Epithelial cell of esophagus (primary cell): ENCODE measurements around the gene TRIM36.

Experiments
- DNase-seq: peaks from one replicate; pipeline ENCODE4 v3.0.0; 2010; ENCODE audit warnings: low read depth
- H3K4me3 ChIP-seq: 2 replicates; pipeline ENCODE4 v1.5.1; 2011; ENCODE audit warnings: mild to moderate bottlenecking, low read length, control low read depth
- CTCF ChIP-seq: IDR thresholded peaks from 2 replicates; pipeline ENCODE4 v1.5.1; 2011; ENCODE audit warnings: low read depth, mild to moderate bottlenecking, low read length, control low read depth, inconsistent platforms; ENCODE audit not compliant: insufficient read depth; ENCODE audit errors: missing control alignments

TRIM36 gene

GRCh38 chr5:115079924-115080623, 89.6 kb downstream of the TRIM36 start:
- H3K4me3 ChIP-seq, result no peak overlapping the region
- no peak for TF ChIP-seq CTCF
- no peak for DNase-seq
